HG03342 (cell line): Measurements from ENCODE around the gene RAMP1.

ENCODE experiments used
- ATAC-seq: cut with Tn5 transposase; IDR thresholded peaks from one replicate; pipeline ENCODE4 v1.9.1; 2021; ENCODE audit warnings: mild to moderate bottlenecking, moderate library complexity; ENCODE audit not compliant: unreplicated experiment

Gene RAMP1

GRCh38 chr2:237876061-237876526, 16.7 kb downstream of the RAMP1 start:
- ATAC-seq, result no peak

GRCh38 chr2:237876532-237876931, 17.1 kb downstream of the RAMP1 start:
- no peak for ATAC-seq

- ATAC-seq, result no peak
Observed at GRCh38 chr2:237876951-237877491, 17.6 kb downstream of the RAMP1 start.

GRCh38 chr2:237877576-237878307, 18.3 kb downstream of the RAMP1 start:
- no peak for ATAC-seq

- no peak for ATAC-seq
Observed at GRCh38 chr2:237878321-237879057, 19.1 kb downstream of the RAMP1 start.

GRCh38 chr2:237879058-237879430, 19.6 kb downstream of the RAMP1 start:
- no peak for ATAC-seq

- no peak for ATAC-seq
Observed at GRCh38 chr2:237879991-237880560, 20.7 kb downstream of the RAMP1 start.

- ATAC-seq, result no peak
Observed at GRCh38 chr2:237882510-237883481, 23.4 kb downstream of the RAMP1 start.

GRCh38 chr2:237883951-237884446, 24.6 kb downstream of the RAMP1 start:
- no peak for ATAC-seq

- no peak for ATAC-seq
Observed at GRCh38 chr2:237884681-237885080, 25.3 kb downstream of the RAMP1 start.

- no peak for ATAC-seq
Observed at GRCh38 chr2:237885111-237885930, 25.9 kb downstream of the RAMP1 start.

- no peak for ATAC-seq
Observed at GRCh38 chr2:237885931-237886684, 26.7 kb downstream of the RAMP1 start.

GRCh38 chr2:237886685-237887481, 27.5 kb downstream of the RAMP1 start:
- ATAC-seq, result no peak

- no peak for ATAC-seq
Observed at GRCh38 chr2:237888389-237888788, 29.0 kb downstream of the RAMP1 start.

- ATAC-seq, result no peak
Observed at GRCh38 chr2:237889016-237889415, 29.6 kb downstream of the RAMP1 start.

- no peak for ATAC-seq
Observed at GRCh38 chr2:237889811-237890210, 30.4 kb downstream of the RAMP1 start.

GRCh38 chr2:237892478-237892877, 33.1 kb downstream of the RAMP1 start:
- ATAC-seq, result no peak
